Measurements from ENCODE around the gene REXO4.

Gene REXO4

DNA sequence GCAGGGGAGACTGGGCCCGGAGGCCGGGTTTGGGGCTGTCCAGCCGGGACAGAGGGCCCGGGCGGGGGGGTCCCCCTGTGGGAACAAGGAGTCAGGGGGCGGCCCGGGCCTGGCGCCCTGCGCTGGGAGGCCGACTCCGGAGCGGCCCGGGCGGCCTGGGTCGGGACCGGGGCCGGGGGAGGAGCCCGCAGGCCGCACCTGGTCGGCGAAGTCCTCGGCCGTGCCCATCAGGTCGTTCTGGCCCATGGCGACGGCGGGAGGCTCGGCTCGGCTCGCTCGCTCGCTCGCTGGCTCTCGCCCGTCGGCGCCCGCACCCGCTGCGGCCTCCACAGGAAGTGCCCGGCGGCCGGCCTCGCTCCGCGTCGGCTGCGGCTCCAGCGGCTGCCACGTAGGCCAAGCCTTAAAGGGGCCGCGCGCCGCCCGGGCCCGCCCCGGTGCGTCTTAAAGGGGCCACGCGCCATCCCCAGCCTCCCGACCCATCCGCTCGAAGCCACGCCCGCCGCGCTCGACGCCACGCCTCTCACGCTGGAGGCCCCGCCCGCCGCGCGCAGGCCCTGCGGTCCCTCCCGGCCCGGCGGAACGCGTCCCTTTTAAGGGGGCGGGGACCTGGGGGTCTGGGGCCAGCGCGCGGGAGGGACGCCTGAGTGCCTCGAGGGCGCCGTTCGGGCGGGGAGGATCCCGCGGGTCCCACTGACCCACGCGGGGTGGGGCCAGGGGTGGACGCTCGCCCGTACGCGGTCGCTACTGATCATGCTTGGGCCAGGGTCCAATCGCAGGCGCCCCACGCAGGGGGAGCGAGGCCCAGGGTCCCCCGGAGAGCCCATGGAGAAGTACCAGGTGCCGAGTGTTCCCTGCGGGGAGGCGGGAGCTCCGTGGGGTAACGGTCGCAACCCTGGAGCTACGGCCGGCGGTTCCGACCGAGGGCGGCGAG lies 41.8 kb downstream of the REXO4 start, which contains the start of the genes STKLD1 and SURF4:
STKLD1 (plus strand) TSS at position 643 of the 931 bp plus-strand sequence; CDS start at position 751, 108 bp downstream.
SURF4 (minus strand) TSS at position 337 of the 931 bp plus-strand sequence; CDS start at position 246, 91 bp downstream.
- peak; percentile 97 for DNase-seq (ENCODE audit: low read depth)
- H3K4me3 ChIP-seq (replicated peaks; ENCODE audit: low read depth, low read length) = peak within 1 kb of the TSS; percentile 90
- TF ChIP-seq, protein P1, sequence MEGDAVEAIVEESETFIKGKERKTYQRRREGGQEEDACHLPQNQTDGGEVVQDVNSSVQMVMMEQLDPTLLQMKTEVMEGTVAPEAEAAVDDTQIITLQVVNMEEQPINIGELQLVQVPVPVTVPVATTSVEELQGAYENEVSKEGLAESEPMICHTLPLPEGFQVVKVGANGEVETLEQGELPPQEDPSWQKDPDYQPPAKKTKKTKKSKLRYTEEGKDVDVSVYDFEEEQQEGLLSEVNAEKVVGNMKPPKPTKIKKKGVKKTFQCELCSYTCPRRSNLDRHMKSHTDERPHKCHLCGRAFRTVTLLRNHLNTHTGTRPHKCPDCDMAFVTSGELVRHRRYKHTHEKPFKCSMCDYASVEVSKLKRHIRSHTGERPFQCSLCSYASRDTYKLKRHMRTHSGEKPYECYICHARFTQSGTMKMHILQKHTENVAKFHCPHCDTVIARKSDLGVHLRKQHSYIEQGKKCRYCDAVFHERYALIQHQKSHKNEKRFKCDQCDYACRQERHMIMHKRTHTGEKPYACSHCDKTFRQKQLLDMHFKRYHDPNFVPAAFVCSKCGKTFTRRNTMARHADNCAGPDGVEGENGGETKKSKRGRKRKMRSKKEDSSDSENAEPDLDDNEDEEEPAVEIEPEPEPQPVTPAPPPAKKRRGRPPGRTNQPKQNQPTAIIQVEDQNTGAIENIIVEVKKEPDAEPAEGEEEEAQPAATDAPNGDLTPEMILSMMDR (IDR thresholded peaks at IDR 0.05; ENCODE audit: low read length, missing control alignments) = no peak

DNA sequence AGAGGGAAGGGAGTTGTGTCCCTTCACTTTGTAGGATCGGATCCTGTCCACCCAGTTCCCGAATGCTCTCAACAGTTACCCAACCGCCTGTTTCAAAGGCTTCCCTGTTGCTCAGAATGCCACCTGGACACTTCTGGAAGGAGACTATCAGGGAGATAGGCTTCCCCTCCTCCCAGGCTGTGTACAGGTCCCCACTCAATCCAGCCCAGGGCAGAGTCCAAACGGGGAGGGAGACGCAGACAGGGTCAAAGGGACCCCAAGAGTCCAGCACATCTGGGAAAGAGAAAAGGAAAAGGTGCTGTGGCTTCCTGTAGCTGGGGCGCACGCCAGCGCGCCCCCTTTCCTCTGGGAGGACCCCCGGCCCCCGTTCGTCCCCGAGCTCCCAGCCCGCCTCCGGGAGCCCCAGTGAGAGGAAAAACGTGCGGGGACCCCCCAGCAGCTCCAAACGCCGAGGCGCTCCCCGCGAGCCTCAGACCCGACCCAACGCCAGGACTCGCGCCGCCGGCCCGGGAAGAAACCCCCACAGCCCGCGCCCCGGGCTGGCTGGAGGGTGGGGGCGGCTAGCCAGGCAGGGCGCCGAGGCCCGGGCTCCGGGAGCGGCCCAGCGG lies 42.6 kb downstream of the REXO4 start:
- H3K4me3 ChIP-seq (replicated peaks; ENCODE audit: low read depth, low read length) = peak overlapping the region; percentile 90
- TF ChIP-seq, protein P1 (IDR thresholded peaks at IDR 0.05; ENCODE audit: low read length, missing control alignments) = no peak
- peak; percentile 44 for DNase-seq (ENCODE audit: low read depth)

DNA sequence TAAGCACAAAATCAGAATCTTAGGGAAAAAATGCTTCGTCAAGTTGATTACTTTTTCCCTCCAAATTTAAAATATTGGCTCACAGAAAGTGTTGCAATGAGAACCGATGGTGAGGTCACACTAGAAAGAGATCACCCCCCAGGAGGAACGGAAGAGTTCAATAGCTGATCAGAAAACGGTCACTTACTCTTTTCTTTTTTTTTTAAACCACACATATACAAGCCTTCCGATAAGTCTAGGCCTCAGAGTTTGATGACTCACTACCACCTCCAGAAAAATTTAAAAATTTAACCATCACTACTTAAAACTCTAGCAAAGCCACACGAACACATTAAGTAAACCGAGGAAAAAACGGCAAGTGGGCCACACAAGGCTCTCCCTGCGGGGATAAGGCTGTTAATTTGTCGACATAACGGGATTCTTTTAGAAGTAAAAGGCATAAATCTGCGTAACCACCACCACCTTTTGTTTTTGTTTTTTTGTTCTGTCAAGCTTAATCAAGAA lies 43.1 kb downstream of the REXO4 start:
- TF ChIP-seq, protein P1 (IDR thresholded peaks at IDR 0.05; ENCODE audit: low read length, missing control alignments) = no peak
- H3K4me3 ChIP-seq (replicated peaks; ENCODE audit: low read depth, low read length) = peak overlapping the region; percentile 90
- DNase-seq (ENCODE audit: low read depth) = peak; percentile 55

DNA sequence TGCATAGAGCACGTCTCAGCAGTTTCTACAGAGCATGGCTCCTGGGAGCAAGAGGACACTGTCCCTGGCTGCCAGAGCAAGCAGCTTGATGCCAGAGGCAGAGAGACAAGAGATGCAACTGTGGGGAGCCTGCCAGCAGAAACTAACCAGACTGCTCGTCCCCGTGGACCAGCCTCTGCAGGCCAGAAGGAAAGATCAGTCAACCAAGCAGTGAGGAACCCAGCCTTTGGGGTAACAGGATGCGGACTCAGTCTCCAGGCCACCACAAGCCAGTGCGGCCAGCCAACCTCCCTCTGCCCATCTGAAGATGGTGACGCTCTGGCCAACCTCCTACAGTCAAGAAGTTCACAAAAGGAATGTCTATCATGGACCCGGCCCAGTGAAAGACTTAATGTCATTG lies 45.7 kb downstream of the REXO4 start:
- H3K4me3 ChIP-seq (replicated peaks; ENCODE audit: low read depth, low read length) = no peak overlapping the region
- TF ChIP-seq, protein P1 (IDR thresholded peaks at IDR 0.05; ENCODE audit: low read length, missing control alignments) = no peak
- DNase-seq (ENCODE audit: low read depth) = no peak

- no peak for DNase-seq (ENCODE audit: low read depth)
- no peak overlapping the region for H3K4me3 ChIP-seq (replicated peaks; ENCODE audit: low read depth, low read length)
- TF ChIP-seq, protein P1 (IDR thresholded peaks at IDR 0.05; ENCODE audit: low read length, missing control alignments) = no peak
Measured at GRCh38 chr9:133371261-133371711, 46.5 kb downstream of the REXO4 start.

- TF ChIP-seq, protein P1 (IDR thresholded peaks at IDR 0.05; ENCODE audit: low read length, missing control alignments) = no peak
- DNase-seq (ENCODE audit: low read depth) = no peak
- no peak overlapping the region for H3K4me3 ChIP-seq (replicated peaks; ENCODE audit: low read depth, low read length)
Measured at GRCh38 chr9:133370685-133371084, 47.1 kb downstream of the REXO4 start.

Measured in fibroblast of pulmonary artery (primary cell).